ENCODE results near the gene TRIM39.

The TRIM39 gene

DNA sequence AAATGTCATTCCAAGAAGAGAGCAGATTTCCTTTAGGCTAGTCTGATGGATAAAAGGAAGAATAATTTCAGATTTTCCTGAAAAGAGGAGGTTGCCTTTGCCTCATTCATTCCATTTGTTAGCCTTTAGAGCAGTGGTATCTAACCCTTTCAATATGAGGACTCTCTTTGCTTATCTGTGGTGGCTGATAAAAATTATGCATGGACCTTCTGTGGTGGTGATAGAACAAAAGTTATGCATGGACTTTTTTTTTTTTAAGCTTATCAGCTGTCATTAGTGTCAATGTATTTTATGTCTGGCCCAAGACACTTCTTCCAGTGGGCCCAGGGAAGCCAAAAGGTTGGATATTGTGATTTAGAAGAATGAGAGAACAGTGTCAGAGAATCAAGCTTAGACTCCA is 1.7 kb downstream of the TRIM39 start:
- no peak for DNase-seq

DNA sequence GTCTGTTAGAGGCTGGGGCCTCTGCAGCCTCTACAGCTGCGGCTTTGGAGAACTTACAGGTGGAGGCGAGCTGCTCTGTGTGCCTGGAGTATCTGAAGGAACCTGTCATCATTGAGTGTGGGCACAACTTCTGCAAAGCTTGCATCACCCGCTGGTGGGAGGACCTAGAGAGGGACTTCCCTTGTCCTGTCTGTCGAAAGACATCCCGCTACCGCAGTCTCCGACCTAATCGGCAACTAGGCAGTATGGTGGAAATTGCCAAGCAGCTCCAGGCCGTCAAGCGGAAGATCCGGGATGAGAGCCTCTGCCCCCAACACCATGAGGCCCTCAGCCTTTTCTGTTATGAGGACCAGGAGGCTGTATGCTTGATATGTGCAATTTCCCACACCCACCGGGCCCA is 2.6 kb downstream of the TRIM39 start:
- DNase-seq, result no peak

DNA sequence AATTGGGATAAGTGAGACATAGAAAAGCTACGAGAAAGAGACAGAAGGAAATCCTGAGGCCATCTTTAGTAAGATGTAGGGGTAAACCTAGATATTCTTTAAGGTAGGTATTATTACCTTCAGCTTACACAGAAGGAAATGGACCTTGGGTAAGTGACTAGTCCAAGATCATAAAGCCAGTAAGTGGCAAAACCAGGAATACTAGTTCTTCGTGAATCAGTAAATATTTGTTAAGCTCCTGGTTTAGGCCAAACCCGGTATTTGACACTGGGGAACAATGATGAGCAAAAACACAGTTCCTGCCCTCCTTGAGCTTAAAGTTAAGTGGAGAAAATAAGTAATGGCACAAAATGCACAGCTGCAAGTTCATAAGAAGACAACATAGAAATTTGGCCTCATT is 5.3 kb downstream of the TRIM39 start:
- DNase-seq, result no peak

- no peak for DNase-seq
These were observed 7.5 kb downstream of the TRIM39 start for GRCh38 chr6:30334075-30334783.

DNA sequence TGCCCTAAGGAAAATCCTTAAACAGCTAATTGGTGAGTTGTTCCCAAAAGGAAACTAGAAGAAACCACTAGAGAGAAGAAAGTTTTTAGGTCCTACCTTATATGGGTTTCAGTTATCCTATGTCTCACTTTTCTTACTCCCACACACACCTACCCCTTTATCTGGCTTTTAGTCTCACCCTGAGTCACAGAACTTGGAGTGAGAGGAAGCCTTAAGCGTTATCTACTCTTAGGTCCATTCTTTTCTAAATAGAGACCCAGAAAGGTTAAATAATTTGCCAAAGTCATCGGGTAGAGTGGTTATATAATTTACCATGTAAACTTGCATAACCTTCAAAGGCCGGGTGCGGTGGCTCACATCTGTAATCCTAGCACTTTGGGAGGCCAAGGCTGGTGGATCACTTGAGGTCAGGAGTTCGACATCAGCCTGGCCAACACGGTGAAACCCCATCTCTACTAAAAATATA is 13.9 kb downstream of the TRIM39 start:
- DNase-seq, result no peak

DNA sequence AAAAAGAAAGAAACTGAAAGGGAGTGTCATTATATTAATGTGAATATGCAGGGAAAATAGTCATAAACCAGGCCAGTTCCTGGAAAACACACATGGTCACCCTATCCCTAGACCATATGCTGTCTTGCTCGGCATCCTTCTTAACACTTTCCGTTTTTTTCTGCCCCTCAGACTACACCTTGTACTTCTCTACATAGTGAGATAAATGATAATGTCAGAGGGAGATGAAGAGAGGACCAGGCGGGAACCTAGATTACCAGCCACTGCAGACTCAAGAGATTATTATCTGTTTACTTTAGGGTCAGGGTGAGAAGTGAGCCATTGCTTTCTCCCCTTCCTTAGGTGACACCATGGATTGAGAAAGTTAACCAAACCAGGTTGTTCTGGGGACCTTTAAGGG is 14.5 kb downstream of the TRIM39 start:
- DNase-seq, result no peak

- no peak for DNase-seq
These were observed 15.0 kb downstream of the TRIM39 start for GRCh38 chr6:30341728-30342127.

DNA sequence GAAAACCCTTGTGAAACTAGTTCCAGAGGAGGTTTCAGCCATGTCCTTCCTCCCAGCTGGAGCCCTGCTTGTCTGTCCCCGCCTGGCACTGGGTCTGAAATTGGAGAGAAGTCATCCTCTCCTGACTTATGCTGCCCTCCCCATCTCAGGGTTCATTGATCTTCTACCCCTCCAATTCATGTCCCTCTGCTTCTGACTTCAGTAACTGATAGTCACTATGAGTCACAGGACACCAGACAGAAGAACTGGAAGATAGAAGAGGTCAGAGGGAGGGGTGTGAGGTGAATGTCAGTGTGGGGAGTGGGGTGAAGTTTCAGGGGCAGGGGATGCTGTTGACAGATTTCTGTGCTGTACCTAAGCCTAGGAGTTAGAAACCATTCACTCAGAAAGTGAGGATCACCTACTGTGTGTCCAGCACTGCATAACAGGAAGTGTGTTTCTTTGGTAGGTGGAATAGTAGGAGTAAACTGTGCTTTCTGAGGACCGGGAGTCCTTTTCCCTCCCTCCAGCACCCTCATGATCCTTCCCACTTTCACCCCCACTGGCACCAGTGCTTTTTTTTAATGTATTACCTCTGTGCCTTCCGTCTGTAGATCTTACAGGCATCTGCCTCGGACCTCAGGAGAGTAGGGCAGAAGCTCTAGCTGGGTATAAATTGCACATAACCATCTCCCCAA is 17.6 kb downstream of the TRIM39 start:
- DNase-seq, result no peak

- DNase-seq, result peak; percentile 92
These were observed 18.3 kb downstream of the TRIM39 start, which contains the start of gene RPP21 for GRCh38 chr6:30344868-30345671. Gene RPP21, plus strand, starts transcription at chr6:30345156. Its CDS starts 16 bp downstream, at chr6:30345172.

GRCh38 chr6:30345852-30346251 is 19.1 kb downstream of the TRIM39 start:
- DNase-seq, result no peak

DNA sequence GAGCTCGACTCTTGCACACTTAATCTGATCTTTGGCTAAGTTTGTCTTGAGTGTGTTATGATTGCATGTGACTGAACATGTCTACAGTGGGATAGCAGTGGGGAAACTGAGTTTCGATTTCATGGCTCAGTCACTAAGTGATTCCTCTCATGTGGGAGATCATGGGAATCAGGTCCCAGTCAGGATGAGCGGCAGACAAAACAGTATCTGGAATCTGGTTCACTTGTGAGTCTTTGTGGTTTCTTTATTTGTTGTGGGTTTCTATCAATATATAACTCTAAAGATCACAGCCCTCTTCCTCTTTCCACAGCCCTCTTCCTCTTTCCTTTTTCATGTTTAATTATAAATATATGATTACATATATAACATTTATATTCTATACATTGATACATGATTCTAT is 22.2 kb downstream of the TRIM39 start:
- DNase-seq, result no peak

- DNase-seq, result no peak
These were observed 22.9 kb downstream of the TRIM39 start for GRCh38 chr6:30349421-30350177.

DNA sequence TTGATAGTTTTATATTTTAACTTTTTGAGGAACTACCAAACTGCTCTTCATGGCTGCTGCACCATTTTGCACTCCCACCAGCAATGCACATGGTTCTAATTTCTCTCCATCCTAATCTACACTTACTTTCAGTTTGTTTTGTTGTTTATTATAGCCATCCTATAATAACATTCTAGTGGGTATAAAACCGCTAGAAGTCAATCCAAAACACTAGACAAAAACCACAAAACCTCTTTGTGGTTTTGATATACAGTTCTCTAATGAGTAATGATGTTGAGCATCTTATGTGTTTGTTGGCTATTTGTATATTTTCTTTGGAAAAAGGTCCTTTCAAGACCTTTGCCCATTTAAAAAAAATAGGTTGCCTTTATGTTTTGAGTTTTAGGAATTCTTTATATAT is 23.8 kb downstream of the TRIM39 start:
- no peak for DNase-seq

- DNase-seq, result no peak
These were observed 25.8 kb downstream of the TRIM39 start for GRCh38 chr6:30352550-30352949.

DNA sequence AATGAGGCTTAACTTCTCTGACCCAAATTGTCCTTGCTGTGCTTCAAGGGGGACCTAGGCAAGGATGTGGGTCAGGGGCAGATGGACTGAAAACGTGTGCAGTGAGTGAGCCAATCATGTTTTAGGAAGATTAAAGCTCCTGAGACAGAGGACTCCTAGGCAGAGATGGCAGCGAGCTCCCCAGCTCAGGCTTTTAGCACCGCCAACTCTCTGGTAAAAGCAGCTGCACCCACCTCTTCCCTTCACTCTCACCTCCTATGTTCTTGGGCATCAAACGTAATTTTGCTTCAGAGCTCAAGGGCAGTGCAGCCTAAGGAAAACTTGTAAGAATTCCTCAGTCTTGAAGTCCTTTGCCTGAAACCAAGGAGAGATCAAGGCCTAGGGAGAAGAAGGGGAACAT is 28.6 kb downstream of the TRIM39 start:
- DNase-seq, result no peak

- no peak for DNase-seq
These were observed 29.8 kb downstream of the TRIM39 start for GRCh38 chr6:30356536-30356935.

- DNase-seq, result peak; percentile 87
These were observed 31.2 kb downstream of the TRIM39 start for GRCh38 chr6:30357678-30358540.

GRCh38 chr6:30359276-30359675 is 32.5 kb downstream of the TRIM39 start:
- no peak for DNase-seq

DNA sequence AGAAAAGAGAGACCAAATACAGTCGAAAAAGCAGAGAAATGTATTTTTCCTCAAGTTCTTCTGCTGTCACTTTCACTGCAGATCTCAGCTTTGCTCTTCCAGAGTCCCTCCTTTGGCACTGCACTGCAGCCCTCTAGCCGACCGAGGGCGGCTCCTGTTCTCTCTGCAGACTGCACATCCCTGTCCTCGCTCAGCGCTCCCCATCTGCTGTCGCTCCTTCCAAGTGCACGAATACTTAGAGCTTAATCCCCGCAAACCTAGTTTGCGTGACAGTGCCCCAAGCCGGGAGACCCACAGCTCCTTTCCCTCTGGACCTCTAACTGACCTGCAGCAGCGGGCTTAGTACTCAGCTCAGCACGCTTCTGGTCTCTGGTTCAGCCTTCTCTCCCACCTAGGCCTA is 33.4 kb downstream of the TRIM39 start:
- no peak for DNase-seq

GRCh38 chr6:30361661-30362060 is 34.9 kb downstream of the TRIM39 start:
- DNase-seq, result no peak

GRCh38 chr6:30363459-30363858 is 36.7 kb downstream of the TRIM39 start:
- DNase-seq, result no peak

GRCh38 chr6:30364591-30364990 is 37.9 kb downstream of the TRIM39 start:
- DNase-seq, result no peak
